Sigmoid colon (tissue), 4 donors: ENCODE results near the gene ZNF362.

ENCODE experiments used
- CTCF ChIP-seq, 4 experiments: fragments of 450-650 bp in 3 of 4; fragments of 200-600 bp in 1 of 4; IDR thresholded peaks; one replicate each; pipeline ENCODE4 v1.5.1; 2016 to 2019; ENCODE audit warnings: antibody characterized with exemption in 4 of 4, mild to moderate bottlenecking in 3 of 4, moderate library complexity in 2 of 4
- EP300 ChIP-seq, 4 donors: sonication (generic); formaldehyde crosslinking; IDR thresholded peaks; one replicate each; pipeline ENCODE4 v1.6.1; 2017; ENCODE audit warnings: antibody characterized with exemption in 4 of 4
- POLR2A ChIP-seq, 2 donors: fragments of 450-650 bp; IDR thresholded peaks; one replicate each; pipeline ENCODE4 v1.6.1; 2016; ENCODE audit warnings: antibody characterized with exemption in 2 of 2, mild to moderate bottlenecking in 2 of 2, moderate library complexity in 2 of 2
- POLR2AphosphoS5 ChIP-seq, 4 donors: sonication (generic); formaldehyde crosslinking; IDR thresholded peaks; one replicate each; pipeline ENCODE4 v1.6.1; 2017; ENCODE audit warnings: antibody characterized with exemption in 4 of 4

GRCh38 chr1:33331444-33332356 is 75.4 kb downstream of the ZNF362 start:
- TF ChIP-seq CTCF (IDR thresholded peaks at IDR 0.05) (no peak), POLR2AphosphoS5 (IDR thresholded peaks at IDR 0.05) (no peak), EP300 (IDR thresholded peaks at IDR 0.05) (no peak), POLR2A (IDR thresholded peaks at IDR 0.05) (no peak)
